HG03045 (cell line): ENCODE measurements around the gene MYO7A.

Source experiments
- ATAC-seq: cut with Tn5 transposase; IDR thresholded peaks from one replicate; pipeline ENCODE4 v1.9.1; 2021; ENCODE audit warnings: mild to moderate bottlenecking, moderate library complexity; ENCODE audit not compliant: unreplicated experiment

The MYO7A gene

GRCh38 chr11:77110836-77111235 lies 17.2 kb upstream of the MYO7A start:
- ATAC-seq, result no peak

- no peak for ATAC-seq
Measured at GRCh38 chr11:77111277-77111676, 16.8 kb upstream of the MYO7A start.

DNA sequence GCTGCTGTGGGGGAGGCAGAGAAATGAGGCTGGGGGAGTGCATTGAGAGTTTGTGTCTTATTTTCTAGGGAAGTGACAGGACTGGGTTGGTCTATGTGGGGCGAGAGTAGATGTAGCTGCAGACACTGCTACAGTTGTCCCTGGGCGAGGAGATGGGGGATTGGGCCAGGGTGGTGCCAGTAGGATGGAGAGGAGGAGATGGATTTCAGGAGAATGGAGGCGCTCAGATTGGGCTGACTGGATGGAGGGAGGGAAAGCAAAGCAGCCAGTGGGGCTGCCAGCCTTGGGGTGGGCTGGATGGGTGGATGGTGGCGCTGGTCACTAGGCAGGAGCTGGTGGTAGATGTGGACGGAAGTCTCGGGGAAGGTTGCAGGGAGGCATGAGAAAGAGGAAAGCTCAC lies 16.1 kb upstream of the MYO7A start:
- no peak for ATAC-seq

- ATAC-seq, result no peak
Measured at GRCh38 chr11:77112641-77113381, 15.2 kb upstream of the MYO7A start.

DNA sequence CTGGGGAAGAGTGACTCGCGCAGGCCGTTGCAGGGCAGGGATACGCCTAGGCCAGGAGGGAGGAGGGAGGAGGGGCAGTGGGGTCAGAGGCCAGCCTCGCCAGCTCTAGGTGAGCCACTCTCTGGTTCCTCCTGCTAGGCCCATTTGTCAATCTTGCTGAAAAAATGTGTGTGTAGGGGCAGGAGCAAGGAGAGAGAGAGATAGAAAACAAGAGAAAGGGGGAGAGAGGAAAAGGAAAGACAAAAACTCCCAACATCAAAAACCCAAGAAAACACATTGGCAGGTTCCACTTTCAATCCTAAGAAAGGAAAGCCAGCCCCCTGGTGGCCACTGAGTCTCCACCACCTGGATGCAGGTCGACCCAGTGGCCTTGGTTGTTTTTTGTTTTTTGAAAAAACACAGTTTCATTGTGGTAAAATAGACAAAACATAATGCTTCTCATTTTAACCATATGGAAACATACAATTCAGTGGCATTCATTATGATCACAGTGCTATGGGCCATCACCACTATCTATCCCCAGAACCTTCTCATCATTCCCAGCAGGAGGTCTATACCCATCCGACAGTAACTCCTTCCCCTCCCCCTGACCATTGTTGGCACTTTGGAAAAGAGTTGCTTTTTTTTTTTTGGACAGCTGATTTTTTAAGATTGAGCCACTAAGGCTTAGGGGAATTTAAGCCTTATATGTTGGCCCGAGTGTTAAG lies 14.5 kb upstream of the MYO7A start:
- no peak for ATAC-seq

- no peak for ATAC-seq
Measured at GRCh38 chr11:77114089-77114463, 14.0 kb upstream of the MYO7A start.

- ATAC-seq, result no peak
Measured at GRCh38 chr11:77115181-77115611, 12.8 kb upstream of the MYO7A start.

GRCh38 chr11:77115956-77116355 lies 12.1 kb upstream of the MYO7A start:
- ATAC-seq, result no peak

DNA sequence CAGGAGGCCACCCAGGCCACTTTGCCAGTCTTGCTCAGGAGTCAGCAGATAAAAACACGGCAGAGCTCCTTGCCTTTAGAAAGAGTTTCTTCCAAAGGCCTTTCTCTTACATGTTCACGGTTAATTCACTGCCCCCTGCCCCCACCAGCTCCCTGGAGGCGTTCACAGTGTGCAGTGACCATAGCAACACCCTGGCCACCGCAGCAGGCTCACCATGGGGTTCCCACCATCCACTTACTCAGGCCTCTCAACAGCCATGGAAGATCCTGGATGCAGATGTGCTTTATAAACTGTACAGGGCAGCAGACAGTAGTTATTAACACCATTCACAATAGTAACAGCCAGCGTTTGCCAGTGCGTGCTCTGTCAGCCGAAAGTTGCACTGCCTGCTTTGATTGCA lies 10.6 kb upstream of the MYO7A start:
- ATAC-seq, result no peak

- ATAC-seq, result no peak
Measured at GRCh38 chr11:77118086-77118485, 10.0 kb upstream of the MYO7A start.

DNA sequence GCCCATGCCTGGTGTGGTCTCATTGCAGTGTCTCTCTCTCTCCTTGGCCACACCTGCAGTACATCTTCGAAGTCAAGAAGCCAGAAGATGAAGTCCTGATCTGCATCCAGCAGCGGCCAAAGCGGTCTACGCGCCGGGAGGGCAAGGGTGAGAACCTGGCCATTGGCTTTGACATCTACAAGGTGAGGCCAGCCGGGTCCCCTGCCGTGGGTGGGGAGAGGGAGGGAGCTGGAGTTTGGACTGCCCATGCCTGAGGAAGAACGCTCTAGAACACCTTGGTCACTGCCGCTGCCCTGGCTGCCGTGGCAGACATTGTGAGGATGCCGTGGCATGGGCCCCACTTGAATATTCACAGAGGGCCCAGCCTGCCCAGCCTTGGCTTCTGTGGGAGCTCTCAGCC lies 9.1 kb upstream of the MYO7A start:
- ATAC-seq, result no peak

DNA sequence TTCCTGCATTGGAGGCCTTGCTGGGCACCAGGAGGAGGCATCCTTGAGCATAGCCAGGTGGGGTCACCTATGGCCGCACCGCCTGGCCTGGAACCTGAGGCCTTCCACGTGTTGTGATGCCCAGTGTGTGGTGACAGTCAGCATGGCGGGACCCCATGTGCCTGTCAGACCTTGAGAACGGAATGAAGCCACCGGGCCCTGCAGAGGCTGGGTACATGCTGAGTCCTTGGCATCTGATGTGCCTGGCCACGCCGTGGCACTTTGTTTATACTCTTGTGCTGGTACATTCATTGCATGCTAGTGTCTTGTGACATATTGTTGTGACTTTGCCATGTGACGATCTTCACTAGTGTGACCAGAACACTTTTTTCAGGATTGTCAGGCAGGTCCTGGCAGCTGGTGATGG lies 8.5 kb upstream of the MYO7A start:
- ATAC-seq, result no peak

DNA sequence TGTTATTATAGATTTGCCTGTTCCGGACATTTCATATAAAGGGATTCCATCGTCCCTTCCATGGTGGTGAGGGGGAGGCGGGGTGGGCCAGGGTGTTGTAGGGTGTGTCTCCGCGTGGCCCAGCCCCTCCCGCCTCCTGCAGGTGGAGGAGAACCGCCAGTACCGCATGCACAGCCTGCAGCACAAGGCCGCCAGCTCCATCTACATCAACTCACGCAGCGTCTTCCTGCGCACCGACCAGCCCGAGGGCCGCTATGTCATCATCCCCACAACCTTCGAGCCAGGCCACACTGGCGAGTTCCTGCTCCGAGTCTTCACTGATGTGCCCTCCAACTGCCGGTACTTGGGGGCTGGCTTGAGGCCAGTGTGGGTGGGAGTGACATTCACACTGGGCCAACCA lies 7.5 kb upstream of the MYO7A start:
- ATAC-seq, result no peak

DNA sequence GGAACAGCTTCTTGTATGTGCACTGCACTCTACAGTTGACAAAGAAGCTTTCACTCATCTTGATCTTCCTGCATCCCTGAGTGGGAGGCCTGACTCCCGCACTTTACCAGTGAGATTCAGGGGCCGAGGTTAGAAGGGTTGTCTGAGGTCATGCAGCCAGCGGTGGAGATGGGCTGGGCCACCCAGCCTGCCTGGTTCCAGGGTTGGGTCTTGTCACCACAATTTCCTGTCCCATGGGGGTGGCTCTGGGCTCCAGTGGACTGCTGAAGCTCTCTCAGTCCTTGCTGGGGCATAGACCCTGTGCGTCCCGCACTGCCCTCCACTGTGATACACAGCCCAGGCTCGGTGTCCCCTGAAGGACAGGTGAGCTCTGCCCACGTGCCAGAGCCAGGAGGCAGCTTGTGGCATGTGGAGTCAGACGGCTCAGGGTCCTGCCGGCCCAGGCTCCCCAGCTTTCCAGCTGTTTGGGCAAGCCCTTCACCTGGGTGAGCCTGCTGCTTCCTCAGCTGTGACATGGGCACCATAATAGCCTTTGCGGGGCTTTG lies 6.9 kb upstream of the MYO7A start:
- ATAC-seq, result no peak

GRCh38 chr11:77121876-77122575 lies 6.0 kb upstream of the MYO7A start:
- ATAC-seq, result no peak

- ATAC-seq, result no peak
Measured at GRCh38 chr11:77122576-77123212, 5.4 kb upstream of the MYO7A start.

DNA sequence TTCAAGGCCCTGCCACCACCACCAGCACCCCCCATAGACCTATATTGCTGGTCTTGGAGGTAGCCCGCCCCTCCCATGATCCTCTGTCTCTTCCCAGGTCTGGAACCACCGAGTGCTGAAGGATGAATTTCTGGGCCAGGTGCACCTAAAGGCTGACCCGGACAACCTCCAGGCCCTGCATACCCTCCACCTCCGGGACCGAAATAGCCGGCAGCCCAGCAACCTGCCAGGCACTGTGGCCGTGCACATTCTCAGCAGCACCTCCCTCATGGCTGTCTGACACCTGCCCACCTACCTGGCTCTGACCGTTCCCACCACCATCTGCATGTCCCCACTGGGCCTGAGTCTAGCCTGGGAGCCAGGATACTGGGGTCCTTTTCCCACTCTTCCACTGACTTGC lies 4.5 kb upstream of the MYO7A start:
- no peak for ATAC-seq

GRCh38 chr11:77124041-77124440 lies 4.0 kb upstream of the MYO7A start:
- no peak for ATAC-seq

DNA sequence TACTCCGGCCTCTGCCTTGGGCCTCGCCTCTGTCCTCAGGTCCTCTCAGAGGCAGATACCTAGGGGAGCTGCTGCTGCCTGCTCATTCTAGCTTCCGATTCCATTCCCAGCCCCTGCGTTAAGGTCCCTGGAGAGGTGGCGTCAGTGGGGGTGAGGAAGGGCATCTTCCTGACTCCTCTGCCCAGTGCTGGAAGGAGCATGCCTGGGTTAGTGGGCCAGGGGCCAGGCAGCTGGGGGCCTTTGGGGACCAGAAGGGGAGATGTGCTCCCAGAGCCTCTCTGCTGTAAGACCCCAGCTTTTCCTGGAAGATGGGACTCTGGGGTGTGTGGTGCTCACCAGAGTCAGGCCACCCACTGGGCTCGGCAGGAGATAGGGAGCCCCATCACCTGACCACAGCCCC lies 3.6 kb upstream of the MYO7A start:
- ATAC-seq, result no peak

GRCh38 chr11:77125191-77125590 lies 2.9 kb upstream of the MYO7A start:
- ATAC-seq, result no peak

DNA sequence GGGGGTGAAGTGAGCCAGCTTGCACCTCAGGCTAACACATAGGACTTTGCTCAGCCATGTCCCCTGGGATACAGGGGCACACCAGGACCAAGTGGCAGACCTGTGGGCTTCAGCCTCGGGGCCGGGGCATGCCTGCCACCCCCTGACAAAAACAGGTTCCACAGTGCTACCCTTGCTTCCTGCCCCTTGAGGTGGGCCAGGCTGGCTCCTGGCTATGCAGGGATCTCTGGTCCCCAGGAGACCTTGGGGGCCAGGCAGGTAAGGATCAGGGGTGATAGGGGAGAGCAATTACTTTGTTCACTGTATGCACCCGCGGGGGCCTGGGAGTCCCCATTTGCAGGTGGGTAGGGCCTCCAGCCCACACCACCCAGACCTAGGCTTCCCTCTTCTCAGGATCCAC lies 2.4 kb upstream of the MYO7A start:
- ATAC-seq, result no peak
